Measurements from ENCODE around the gene TBC1D7. TPM values are rescaled to one million over a fixed set of nuclear protein-coding genes. Genes with fewer than 3 reads are reported as not detected.

Gene TBC1D7
- polyA plus RNA-seq, 1 of the 3 experiments (the other 2 are of a cell fraction) = 25.2 TPM

- no peaks in the 10 kb centered on the region for H3K4me1 ChIP-seq (ENCODE audit: control insufficient read depth in 1 of 2, insufficient read depth in 2 of 2, low read depth in 1 of 2, low read length in 1 of 2)
- peaks cover 9 to 39% of the 10 kb centered on the region in 2 experiments for H3K36me3 ChIP-seq (replicated peaks in 1 of 2; ENCODE audit: control insufficient read depth in 1 of 2, insufficient read depth in 2 of 2, low read length in 1 of 2)
- no peak overlapping the region for H2AFZ ChIP-seq (ENCODE audit: low read depth)
- 90% methylated on average over 13 of the region's 13 CpGs for WGBS (ENCODE audit: low lambda C conversion rate)
- no peak overlapping the region for H3K4me3 ChIP-seq (ENCODE audit: low read depth in 2 of 2, low read length in 1 of 2)
- H3K9me3 ChIP-seq = no peaks in the 10 kb centered on the region
- TF ChIP-seq FOXJ3 (CRISPR knock-in tag; IDR thresholded peaks at IDR 0.05) = no peak
- no peak for TF ChIP-seq USF1 (IDR thresholded peaks at IDR 0.05; ENCODE audit: borderline replicate concordance, low read depth)
- no peak for TF ChIP-seq EP300 (IDR thresholded peaks at IDR 0.05; ENCODE audit: borderline replicate concordance in 1 of 2, low read depth in 1 of 2, low read length in 1 of 2)
- TF ChIP-seq MXI1 (IDR thresholded peaks at IDR 0.05; ENCODE audit: low read depth, low read length) = no peak
- TF ChIP-seq TCF12 (IDR thresholded peaks at IDR 0.05) = no peak
- no peak for TF ChIP-seq NRF1 (IDR thresholded peaks at IDR 0.05; ENCODE audit: low read depth, low read length)
- TF ChIP-seq RXRA (IDR thresholded peaks at IDR 0.05; ENCODE audit: borderline replicate concordance, low read depth) = no peak
- TF ChIP-seq IRF3 (IDR thresholded peaks at IDR 0.05; ENCODE audit: low read depth, low read length) = no peak
- no peak for TF ChIP-seq GABPA (IDR thresholded peaks at IDR 0.05; ENCODE audit: low read depth)
- no peak for TF ChIP-seq PBX3 (IDR thresholded peaks at IDR 0.05)
- no peak for TF ChIP-seq FOXM1 (IDR thresholded peaks at IDR 0.05; ENCODE audit: low read depth)
- no peak for TF ChIP-seq ELF1 (IDR thresholded peaks at IDR 0.05)
- no peak for TF ChIP-seq SMC3 (IDR thresholded peaks at IDR 0.05; ENCODE audit: low read depth, low read length)
- no peak for TF ChIP-seq FOSL2 (IDR thresholded peaks at IDR 0.05; ENCODE audit: borderline replicate concordance, low read depth)
- TF ChIP-seq GATA2 (CRISPR knock-in tag; IDR thresholded peaks at IDR 0.05) = no peak
- TF ChIP-seq TAF1 (IDR thresholded peaks at IDR 0.05; ENCODE audit: borderline replicate concordance, low read depth, low read length) = no peak
- H3K79me2 ChIP-seq (ENCODE audit: insufficient read depth) = no peaks in the 10 kb centered on the region
- H3F3A ChIP-seq (replicated peaks; ENCODE audit: insufficient read depth) = no peaks in the 10 kb centered on the region
- CTCF ChIA-PET = no interaction called here
- no peak overlapping the region for H3K9ac ChIP-seq
- no peaks in the 10 kb centered on the region for H4K20me1 ChIP-seq (ENCODE audit: insufficient read depth)
- H3K27ac ChIP-seq (ENCODE audit: low read depth in 2 of 2, low read length in 1 of 2) = no peak overlapping the region; a peak in 1 of 4 replicates
- no peaks in the 10 kb centered on the region for H3K9me2 ChIP-seq
- DNase-seq = no peak
- no peaks in the 10 kb centered on the region for H3K27me3 ChIP-seq (ENCODE audit: insufficient read depth)
- H3K4me2 ChIP-seq = no peak overlapping the region
- POLR2A ChIA-PET = no interaction called here
Observed at GRCh38 chr6:13294499-13295069, 33.8 kb downstream of the TBC1D7 start.

- Histone ChIP-seq H3K4me3 (ENCODE audit: low read depth in 2 of 2, low read length in 1 of 2) (no peak overlapping the region), H3K27ac (ENCODE audit: low read depth in 2 of 2, low read length in 1 of 2) (no peak overlapping the region), H3K9me2 (no peaks in the 10 kb centered on the region), H2AFZ (ENCODE audit: low read depth) (no peak overlapping the region), H3K27me3 (ENCODE audit: insufficient read depth) (no peaks in the 10 kb centered on the region), H3K79me2 (ENCODE audit: insufficient read depth) (no peaks in the 10 kb centered on the region), H3K9ac (no peak overlapping the region), H4K20me1 (ENCODE audit: insufficient read depth) (no peaks in the 10 kb centered on the region), H3K4me2 (no peak overlapping the region), H3K4me1 (ENCODE audit: control insufficient read depth in 1 of 2, insufficient read depth in 2 of 2, low read depth in 1 of 2, low read length in 1 of 2) (no peaks in the 10 kb centered on the region), H3K9me3 (no peaks in the 10 kb centered on the region), H3K36me3 (replicated peaks in 1 of 2; ENCODE audit: control insufficient read depth in 1 of 2, insufficient read depth in 2 of 2, low read length in 1 of 2) (peaks cover 9 to 35% of the 10 kb centered on the region in 2 experiments), H3F3A (replicated peaks; ENCODE audit: insufficient read depth) (no peaks in the 10 kb centered on the region)
- 95% methylated on average over 9 of the region's 9 CpGs for WGBS (ENCODE audit: low lambda C conversion rate)
- ChIA-PET POLR2A (no interaction called here), CTCF (no interaction called here)
- no peak for DNase-seq
- TF ChIP-seq IRF3 (IDR thresholded peaks at IDR 0.05; ENCODE audit: low read depth, low read length) (no peak), ZBTB33 (IDR thresholded peaks at IDR 0.05; ENCODE audit: borderline replicate concordance, low read depth) (no peak), MAX (IDR thresholded peaks at IDR 0.05; ENCODE audit: low read depth) (no peak), TEAD4 (IDR thresholded peaks at IDR 0.05; ENCODE audit: borderline replicate concordance, insufficient read depth) (no peak), SMC3 (IDR thresholded peaks at IDR 0.05; ENCODE audit: low read depth, low read length) (no peak), EP300 (IDR thresholded peaks at IDR 0.05; ENCODE audit: borderline replicate concordance in 1 of 2, low read depth in 1 of 2, low read length in 1 of 2) (no peak), TAF1 (IDR thresholded peaks at IDR 0.05; ENCODE audit: borderline replicate concordance, low read depth, low read length) (no peak), JUND (IDR thresholded peaks at IDR 0.05) (no peak), USF1 (IDR thresholded peaks at IDR 0.05; ENCODE audit: borderline replicate concordance, low read depth) (no peak), YY1 (IDR thresholded peaks at IDR 0.05; ENCODE audit: low read depth) (no peak), ELF1 (IDR thresholded peaks at IDR 0.05) (no peak), FOSL2 (IDR thresholded peaks at IDR 0.05; ENCODE audit: borderline replicate concordance, low read depth) (no peak)
Observed at GRCh38 chr6:13292774-13293173, 35.6 kb downstream of the TBC1D7 start.

Measured in SK-N-SH (cell line).